Activated CD4-positive, alpha-beta T cell treated with anti-CD3 and anti-CD28 coated beads, Interleukin-2, Interleukin-4, amounts not matched to agents 100 ng/mL and 50 ng/mL, durations not matched to agents 16 hours and 8 hours (primary cell): Measurements from ENCODE around the gene SLC49A3.
"Not testable (repeated sequence)": the region's sequence is repeated elsewhere in the genome, so short reads cannot be mapped to it uniquely, and the experiment has no call there.

ENCODE experiments used
- DNase-seq: peaks from one replicate; pipeline ENCODE4 v3.0.0-alpha.2; 2020; ENCODE audit warnings: low spot score

SLC49A3 gene

DNA sequence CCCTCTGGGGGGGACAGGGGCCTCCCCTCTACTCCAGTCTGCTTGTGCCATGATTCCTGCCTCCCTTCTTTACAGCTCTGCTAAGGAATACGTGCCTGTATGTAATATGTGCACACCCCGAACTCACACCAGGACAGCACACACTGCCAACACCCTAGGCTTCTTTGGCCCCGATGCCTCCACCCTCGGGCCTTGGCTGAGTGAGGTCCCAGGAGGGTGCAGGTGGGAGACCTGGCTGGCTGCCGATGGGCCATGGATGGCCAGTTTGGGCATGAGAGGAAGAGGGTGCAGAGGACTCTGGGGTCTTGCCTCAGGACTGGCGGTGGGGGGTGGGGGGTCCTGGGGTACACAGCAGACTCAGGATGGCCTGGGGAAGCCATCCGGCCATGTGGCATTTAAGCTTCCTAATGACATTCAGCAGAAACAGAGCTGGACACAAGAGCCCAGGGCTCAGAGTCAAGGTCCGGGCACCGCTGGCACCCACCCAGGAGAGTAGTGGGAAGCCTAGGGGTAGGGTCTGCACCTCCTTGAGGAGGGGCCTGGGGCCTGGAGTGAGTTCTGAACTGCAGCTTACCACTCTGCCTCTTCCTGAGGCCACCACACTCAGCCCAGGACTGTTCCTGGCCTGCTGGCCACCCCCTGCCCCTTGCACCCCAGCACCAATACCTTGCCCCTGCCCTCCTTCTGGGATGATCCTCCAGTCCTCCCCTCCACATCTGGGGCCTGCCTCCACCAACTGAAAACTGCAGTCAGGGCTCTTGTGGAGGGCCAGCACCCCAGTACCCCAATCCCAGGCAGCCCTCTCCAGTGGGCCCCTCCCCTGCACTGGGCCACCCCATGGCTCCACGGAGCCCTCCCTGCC lies 14.6 kb upstream of the SLC49A3 start:
- no peak for DNase-seq

GRCh38 chr4:702618-703048 lies 13.7 kb upstream of the SLC49A3 start:
- DNase-seq, result no peak

DNA sequence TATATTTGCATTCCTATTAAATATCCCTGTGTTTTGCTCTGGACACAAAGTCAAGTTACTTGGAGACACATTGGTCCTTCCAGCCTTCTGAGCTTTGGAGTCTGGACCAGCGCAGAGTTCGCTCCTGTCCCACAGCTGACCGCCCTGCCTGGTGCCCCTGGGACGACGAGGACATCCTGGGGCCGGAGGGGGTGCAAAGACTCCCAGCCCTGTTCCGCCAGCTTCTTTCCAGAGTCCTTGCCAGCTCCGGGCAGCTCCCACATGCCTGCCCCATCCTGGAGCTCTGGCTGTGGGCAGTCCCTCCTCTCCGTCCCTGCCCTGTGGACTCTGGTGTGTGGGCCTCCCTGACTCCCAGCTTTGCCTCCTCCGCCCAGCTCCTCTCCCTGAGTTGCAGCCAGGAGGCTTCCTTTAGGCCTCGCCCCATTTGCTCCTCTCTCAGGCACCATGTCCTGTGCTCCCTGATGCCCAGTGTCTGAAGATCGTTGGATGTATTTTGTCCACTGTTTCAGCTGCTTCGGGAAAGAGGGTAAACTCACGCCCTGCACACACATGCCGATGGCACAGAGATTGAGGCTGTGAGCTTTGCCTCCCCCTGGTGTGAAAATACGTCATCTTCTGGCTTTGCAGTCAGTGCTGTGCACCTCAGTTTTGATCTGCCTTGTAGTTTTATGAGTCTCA lies 11.8 kb upstream of the SLC49A3 start:
- DNase-seq, result no peak

- no peak for DNase-seq
Measured at GRCh38 chr4:699816-700580, 11.0 kb upstream of the SLC49A3 start.

GRCh38 chr4:694341-694940 lies 5.5 kb upstream of the SLC49A3 start:
- DNase-seq, result not testable (repeated sequence)

DNA sequence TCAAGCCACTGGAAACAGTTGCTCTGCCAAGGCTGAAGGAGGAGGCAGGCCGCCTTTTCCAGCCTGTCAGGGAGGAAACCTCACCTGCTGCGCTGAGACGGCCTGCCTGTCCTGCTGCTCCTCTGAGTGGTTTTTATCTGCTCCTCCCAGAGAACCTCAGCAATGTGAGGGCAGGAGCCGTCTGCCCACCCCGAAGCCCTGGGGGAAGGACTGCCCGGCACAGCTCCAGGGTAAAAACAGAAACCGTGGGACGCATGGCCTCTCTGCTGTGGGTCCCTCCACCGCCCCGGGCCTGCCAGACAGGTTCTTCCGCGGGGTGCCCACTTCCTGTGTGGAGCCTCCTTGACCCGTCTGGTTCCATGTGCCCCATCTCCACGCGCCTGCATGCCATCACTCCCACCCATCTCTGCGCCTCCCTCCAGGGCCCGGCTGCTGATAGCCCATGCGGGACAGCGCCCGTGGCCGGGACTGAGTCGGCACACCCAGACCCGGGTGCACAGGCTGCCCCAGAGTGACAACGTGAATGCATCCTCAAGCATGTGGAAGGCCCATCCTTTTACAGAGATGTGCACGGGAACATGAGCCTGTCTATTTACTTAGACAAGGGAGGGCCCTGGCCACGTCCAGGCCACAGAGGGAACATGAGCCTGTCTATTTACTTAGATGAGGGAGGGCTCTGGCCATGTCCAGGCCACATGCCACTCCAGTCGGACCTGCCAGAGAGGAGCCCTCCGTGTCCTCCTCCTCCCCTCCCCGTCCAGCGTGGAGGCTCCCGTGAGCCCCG lies 4.0 kb upstream of the SLC49A3 start:
- no peak for DNase-seq

GRCh38 chr4:689723-690122 lies 772 bp upstream of the SLC49A3 start:
- no peak for DNase-seq

DNA sequence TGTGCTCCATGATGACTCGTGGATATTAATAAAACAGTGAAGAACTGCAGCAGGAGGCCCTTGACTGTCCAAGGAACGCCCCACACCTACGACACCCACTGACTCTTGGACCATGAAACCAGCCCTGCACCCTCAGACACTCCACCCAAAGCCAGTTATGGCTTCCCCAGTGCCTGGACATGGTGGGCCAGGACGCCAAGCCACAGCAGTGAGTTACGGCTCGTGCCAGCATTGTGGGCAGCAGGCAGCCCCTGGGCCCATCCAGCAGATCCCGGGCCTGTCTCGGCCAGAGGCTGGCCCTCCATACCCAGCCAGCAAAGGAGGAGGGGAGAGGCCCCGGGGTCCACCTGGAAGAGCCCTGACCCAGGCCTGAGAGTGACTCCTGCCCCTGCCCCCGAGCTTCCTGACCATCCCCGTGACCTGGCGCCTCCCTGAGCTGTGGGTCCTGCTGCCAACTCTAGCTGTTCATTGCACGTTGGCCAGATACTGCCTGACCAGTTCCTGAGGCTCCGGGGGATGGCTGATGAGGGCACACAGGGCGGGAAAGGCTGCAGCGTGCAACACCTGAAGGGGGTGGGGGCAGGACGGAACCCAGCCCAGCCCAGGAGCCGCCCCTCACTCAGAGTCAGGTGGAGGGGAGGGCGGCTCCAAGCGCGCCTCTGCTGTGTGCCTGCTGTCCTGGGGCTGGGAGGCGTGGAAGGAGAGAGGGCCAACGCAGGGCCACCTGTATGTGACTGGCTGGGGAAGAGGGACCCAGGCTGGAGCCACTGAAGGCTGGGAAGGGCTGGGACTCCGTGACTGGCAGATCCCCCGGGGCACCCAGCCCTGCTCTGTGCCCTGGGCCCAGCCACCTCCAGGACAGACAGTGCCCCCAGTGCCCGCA lies 739 bp downstream of the SLC49A3 start:
- DNase-seq, result no peak

DNA sequence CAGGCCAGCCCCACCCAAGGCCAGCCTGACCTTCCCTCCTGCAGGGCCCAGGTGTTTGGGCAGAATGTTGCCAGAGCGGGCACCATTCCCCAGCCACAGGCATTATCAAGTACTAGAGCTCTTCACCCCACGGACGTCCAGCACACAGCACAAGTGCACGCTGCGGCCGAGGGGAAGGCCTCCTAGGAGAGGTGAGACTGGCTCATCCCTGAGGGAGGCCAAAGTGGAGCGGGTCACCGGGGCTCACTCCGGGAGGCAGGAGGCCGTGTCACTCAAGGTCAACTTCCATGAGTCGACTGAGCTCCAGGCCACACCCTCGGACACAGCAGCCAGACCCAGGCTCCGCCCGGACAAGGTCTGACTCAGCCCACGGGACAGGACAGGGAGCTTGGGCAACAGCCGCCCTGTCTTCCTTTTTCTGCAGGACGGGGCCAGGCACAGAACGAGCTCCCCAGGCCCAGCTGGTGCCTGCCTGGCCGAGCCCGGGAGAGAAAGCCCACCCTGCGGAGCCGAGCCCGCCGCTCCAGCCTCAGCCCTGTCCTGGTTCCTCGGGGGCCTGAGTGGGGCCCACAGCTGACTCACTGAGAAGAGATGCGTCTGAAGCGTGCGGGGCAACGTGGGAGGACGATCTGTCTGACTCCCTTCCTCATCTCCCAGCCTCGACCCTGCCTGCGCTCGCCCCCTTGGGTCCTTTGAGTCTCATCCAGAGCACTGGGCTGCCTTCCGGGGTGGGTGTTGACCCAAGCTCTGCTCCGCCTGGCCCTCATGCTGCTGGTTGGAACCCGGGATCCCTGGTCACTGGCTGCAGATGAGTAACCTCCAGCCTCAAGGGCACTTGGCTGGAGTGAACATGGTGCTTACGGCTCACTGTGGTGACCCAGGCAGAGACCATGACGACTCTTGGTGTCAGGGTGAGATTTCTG lies 1.6 kb downstream of the SLC49A3 start:
- no peak for DNase-seq

- no peak for DNase-seq
Measured at GRCh38 chr4:686413-687040, 2.4 kb downstream of the SLC49A3 start.

- DNase-seq, result no peak
Measured at GRCh38 chr4:685679-686412, 3.1 kb downstream of the SLC49A3 start.

DNA sequence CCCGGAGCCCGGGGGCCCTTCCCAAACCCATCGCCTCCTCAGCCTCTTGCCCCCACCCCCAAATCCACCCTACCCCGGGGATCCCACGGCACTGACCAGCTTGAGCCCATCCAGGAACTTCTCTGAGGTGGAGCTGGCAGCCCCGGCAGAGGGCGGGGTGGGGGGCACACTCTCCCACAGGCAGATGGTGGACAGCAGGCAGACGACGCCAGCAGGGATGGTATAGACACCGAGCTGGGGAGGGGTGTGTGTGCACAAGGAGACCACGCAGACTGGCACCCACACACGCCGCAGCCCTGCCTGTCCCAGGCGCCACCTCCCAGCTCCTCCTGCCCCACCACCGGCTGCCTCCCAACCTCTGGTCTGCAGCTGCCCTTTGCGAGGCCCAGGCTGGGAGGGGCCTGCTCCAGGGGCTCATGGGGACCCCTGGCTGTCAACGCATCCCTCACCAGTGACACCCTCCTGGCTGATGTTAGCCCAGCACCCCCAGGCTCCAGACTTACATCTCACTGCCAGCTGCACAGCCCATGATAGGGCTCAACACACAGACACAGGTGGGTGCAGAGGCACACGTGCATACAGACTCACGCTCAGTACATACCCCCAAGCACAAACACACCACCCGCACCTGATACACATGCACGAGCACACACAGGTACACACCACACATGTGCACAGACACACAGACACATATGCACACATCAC lies 4.2 kb downstream of the SLC49A3 start:
- no peak for DNase-seq

DNA sequence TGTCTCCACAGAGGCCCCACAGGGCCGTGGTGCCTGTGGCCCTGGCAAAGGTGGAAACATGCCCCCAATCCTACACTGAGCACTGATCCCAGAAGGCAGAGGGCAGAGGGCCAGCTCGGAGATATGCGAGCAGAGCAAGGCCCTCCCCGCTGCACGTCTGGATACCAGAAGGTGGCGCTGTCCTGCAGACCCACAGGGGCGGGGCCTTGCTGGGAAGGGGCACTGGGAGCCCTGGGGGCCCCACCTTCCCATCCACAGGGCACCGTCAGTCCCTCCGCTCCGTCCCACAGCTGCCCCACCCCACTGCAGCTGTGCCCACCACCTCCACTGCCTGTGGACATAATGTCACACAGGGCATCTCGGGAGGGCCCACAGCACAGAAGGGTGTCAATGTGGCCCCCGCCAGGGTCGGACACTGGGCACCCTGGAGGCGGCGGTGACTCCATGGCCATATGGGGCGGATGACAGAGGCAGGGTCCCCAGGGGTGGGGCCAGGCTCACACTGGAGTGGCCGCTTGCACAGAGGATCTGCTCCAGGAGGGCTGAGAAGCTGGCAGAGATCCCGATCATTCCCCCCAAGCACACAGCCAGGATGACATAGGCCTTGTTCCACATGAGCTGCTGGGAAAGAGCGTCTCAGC lies 4.8 kb downstream of the SLC49A3 start:
- peak; percentile 33 for DNase-seq

GRCh38 chr4:683247-683897 lies 5.6 kb downstream of the SLC49A3 start:
- no peak for DNase-seq

GRCh38 chr4:682490-683172 lies 6.3 kb downstream of the SLC49A3 start:
- DNase-seq, result no peak
